HepG2 (cell line): ENCODE results near the gene PLOD3. TPM values are rescaled to one million over a fixed set of nuclear protein-coding genes. Genes with fewer than 3 reads are reported as not detected.

Experiments
- DR1 ChIP-seq: sonication (generic); formaldehyde crosslinking; IDR thresholded peaks from 2 replicates; pipeline ENCODE4 v1.8.0; 2021; ENCODE audit warnings: mild to moderate bottlenecking, missing genetic modification reagents, inconsistent platforms
- HHEX ChIP-seq: IDR thresholded peaks from 2 replicates; pipeline ENCODE4 v1.6.1; 2016; ENCODE audit warnings: control low read depth
- HIVEP1 ChIP-seq: sonication (generic); formaldehyde crosslinking; IDR thresholded peaks from 2 replicates; pipeline ENCODE4 v1.4.0; 2020; ENCODE audit warnings: mild to moderate bottlenecking, missing genetic modification reagents
- HOXD1 ChIP-seq: sonication (generic); formaldehyde crosslinking; IDR thresholded peaks from 2 replicates; pipeline ENCODE4 v1.5.0; 2020; ENCODE audit warnings: missing genetic modification reagents
- SAFB2 ChIP-seq: sonication (generic); formaldehyde crosslinking; IDR thresholded peaks from 2 replicates; pipeline ENCODE4 v1.5.1; 2020; ENCODE audit warnings: missing genetic modification reagents, low read depth, mild to moderate bottlenecking, borderline replicate concordance
- ZKSCAN5 ChIP-seq: sonication (generic); formaldehyde crosslinking; IDR thresholded peaks from 2 replicates; pipeline ENCODE4 v1.5.1; 2020; ENCODE audit warnings: mild to moderate bottlenecking, missing genetic modification reagents
- ZNF235 ChIP-seq: sonication (generic); formaldehyde crosslinking; IDR thresholded peaks from 2 replicates; pipeline ENCODE4 v1.8.1; 2023; ENCODE audit warnings: mild to moderate bottlenecking, missing genetic modification reagents, borderline replicate concordance
- ZNF331 ChIP-seq: sonication (generic); formaldehyde crosslinking; IDR thresholded peaks from 2 replicates; pipeline ENCODE4 v1.4.0; 2020; ENCODE audit warnings: missing genetic modification reagents
- ZNF431 ChIP-seq: sonication (generic); formaldehyde crosslinking; IDR thresholded peaks from 2 replicates; pipeline ENCODE4 v1.9.0; 2022; ENCODE audit warnings: missing genetic modification reagents, low read depth, mild to moderate bottlenecking, borderline replicate concordance
- ZNF564 ChIP-seq: sonication (generic); formaldehyde crosslinking; IDR thresholded peaks from 2 replicates; pipeline ENCODE4 v1.8.1; 2023; ENCODE audit warnings: mild to moderate bottlenecking, missing genetic modification reagents
- ZSCAN25 ChIP-seq: sonication (generic); formaldehyde crosslinking; IDR thresholded peaks from 2 replicates; pipeline ENCODE4 v1.8.0; 2022; ENCODE audit warnings: mild to moderate bottlenecking, missing genetic modification reagents
- polyA plus RNA-seq, 8 experiments: library from polyadenylated mRNA; depleted of rRNA in 3 of 8; stranded (reverse) in 7 of 8; unstranded in 1 of 8; fragments of >200 nt; fragmentation: Illumina TruSeq in 4 of 8; extraction: Trizol in 4 of 8; gene quantifications; 2 replicates each; pipeline versions ENCODE4 v1.2.1 to v1.2.3, GENCODE V29; 2011 to 2016; ENCODE audit warnings: low read depth in 4 of 8, missing spikeins in 1 of 8, mixed read lengths in 1 of 8; ENCODE audit not compliant: insufficient read depth in 1 of 8
- total RNA-seq, 5 experiments: library from RNA; depleted of rRNA; stranded (reverse); fragments of >200 nt; fragmentation: Illumina TruSeq; extraction: Trizol; gene quantifications; 2 replicates each; pipeline ENCODE4 v1.2.3, GENCODE V29; 2016; ENCODE audit warnings: low read depth in 1 of 5
- TF ChIP-seq, protein P1 (sequence below): IDR thresholded peaks from 2 replicates; pipeline ENCODE4 v1.6.1; 2016; ENCODE audit warnings: control low read depth
- TF ChIP-seq, protein P2 (sequence below): sonication (generic); formaldehyde crosslinking; IDR thresholded peaks from 2 replicates; pipeline ENCODE4 v1.4.0; 2020; ENCODE audit warnings: mild to moderate bottlenecking, missing genetic modification reagents
- TF ChIP-seq, protein P3 (sequence below): sonication (generic); formaldehyde crosslinking; IDR thresholded peaks from 2 replicates; pipeline ENCODE4 v1.4.0; 2020; ENCODE audit warnings: missing genetic modification reagents
- TF ChIP-seq, protein P4 (sequence below): sonication (generic); formaldehyde crosslinking; IDR thresholded peaks from 2 replicates; pipeline ENCODE4 v1.8.0; 2022; ENCODE audit warnings: low read depth, missing genetic modification reagents
- TF ChIP-seq, protein P5 (sequence below): sonication (generic); formaldehyde crosslinking; IDR thresholded peaks from 2 replicates; pipeline ENCODE4 v1.8.1; 2023; ENCODE audit warnings: mild to moderate bottlenecking, inconsistent platforms, moderate library complexity, missing genetic modification reagents, borderline replicate concordance
- TF ChIP-seq, protein P6 (sequence below): IDR thresholded peaks from 2 replicates; pipeline ENCODE4 v1.6.1; 2012; ENCODE audit warnings: low read length, improper control_type of control experiment

PLOD3 gene
- total and polyA plus RNA-seq, 2 of the 13 experiments (the other 11 are each of a cell fraction or from before 2014, with no cell fraction given): 65.8 to 67.4 TPM

DNA sequence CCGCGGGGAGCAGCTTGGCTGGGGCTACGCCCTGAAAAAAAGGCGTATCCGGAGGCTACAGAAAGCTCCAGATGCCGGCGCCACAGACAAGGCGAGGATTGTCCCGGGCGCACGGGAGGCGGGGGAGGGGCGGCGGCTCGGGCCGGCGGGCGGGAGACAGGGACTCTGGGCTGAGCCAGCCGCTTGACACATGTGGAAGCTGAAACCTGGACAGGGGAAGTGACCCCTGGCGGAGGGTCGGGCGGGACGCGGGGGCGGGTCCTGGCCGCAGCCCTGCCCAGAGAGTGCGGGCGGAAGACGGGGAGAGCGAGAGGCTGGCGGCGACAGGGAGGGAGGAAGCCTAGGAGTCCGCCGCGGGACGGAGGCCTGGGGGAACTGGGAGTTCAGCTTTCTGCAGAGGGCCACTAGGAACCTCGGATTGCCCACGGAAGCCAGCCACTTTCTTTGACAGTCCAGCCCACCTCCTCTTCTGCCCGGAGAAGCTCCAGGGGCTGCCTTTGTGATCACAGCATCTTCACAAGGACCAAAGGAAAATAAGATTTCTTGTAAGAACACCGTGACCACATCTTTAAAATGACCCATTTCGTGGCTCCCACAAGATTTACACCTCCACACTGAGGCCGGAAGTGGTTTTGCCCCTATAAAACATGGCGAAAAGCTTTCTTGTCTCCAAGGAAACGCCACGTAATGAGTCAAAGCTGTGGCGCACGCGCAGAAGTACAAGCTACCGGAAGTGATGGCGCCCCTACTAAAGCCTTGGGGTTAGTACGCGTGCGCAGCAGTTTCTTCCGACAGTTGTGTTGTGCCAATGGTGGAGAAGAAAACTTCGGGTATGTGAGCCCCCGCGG lies at the start of gene PLOD3, which contains the start of gene ZNHIT1 (continued):
- 0 out of 2 replicates have a peak, but pooled peaks have one; percentile 3 for TF ChIP-seq ZKSCAN5
- 0 out of 2 replicates have a peak, but pooled peaks have one; percentile 36 for TF ChIP-seq ZNF235 (CRISPR knock-in tag)
- TF ChIP-seq, protein P1, sequence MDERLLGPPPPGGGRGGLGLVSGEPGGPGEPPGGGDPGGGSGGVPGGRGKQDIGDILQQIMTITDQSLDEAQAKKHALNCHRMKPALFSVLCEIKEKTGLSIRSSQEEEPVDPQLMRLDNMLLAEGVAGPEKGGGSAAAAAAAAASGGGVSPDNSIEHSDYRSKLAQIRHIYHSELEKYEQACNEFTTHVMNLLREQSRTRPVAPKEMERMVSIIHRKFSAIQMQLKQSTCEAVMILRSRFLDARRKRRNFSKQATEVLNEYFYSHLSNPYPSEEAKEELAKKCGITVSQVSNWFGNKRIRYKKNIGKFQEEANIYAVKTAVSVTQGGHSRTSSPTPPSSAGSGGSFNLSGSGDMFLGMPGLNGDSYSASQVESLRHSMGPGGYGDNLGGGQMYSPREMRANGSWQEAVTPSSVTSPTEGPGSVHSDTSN (CRISPR knock-in tag): no peak
- TF ChIP-seq DR1 (CRISPR knock-in tag): peak; percentile 31; the same call in 1 of the 2 replicates
- TF ChIP-seq HHEX (CRISPR knock-in tag): no peak
- TF ChIP-seq, protein P2, sequence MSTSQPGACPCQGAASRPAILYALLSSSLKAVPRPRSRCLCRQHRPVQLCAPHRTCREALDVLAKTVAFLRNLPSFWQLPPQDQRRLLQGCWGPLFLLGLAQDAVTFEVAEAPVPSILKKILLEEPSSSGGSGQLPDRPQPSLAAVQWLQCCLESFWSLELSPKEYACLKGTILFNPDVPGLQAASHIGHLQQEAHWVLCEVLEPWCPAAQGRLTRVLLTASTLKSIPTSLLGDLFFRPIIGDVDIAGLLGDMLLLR (CRISPR knock-in tag): peak; percentile 75
- peak; percentile 65 for TF ChIP-seq ZNF331
- TF ChIP-seq SAFB2 (CRISPR knock-in tag): peak; percentile 11; the same call in 1 of the 2 replicates
- TF ChIP-seq ZNF564 (CRISPR knock-in tag): no peak; the same call in 1 of the 2 replicates
- TF ChIP-seq, protein P3, sequence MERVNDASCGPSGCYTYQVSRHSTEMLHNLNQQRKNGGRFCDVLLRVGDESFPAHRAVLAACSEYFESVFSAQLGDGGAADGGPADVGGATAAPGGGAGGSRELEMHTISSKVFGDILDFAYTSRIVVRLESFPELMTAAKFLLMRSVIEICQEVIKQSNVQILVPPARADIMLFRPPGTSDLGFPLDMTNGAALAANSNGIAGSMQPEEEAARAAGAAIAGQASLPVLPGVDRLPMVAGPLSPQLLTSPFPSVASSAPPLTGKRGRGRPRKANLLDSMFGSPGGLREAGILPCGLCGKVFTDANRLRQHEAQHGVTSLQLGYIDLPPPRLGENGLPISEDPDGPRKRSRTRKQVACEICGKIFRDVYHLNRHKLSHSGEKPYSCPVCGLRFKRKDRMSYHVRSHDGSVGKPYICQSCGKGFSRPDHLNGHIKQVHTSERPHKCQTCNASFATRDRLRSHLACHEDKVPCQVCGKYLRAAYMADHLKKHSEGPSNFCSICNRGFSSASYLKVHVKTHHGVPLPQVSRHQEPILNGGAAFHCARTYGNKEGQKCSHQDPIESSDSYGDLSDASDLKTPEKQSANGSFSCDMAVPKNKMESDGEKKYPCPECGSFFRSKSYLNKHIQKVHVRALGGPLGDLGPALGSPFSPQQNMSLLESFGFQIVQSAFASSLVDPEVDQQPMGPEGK: peak; percentile 72; the same call in 1 of the 2 replicates
- peak; percentile 72; the same call in 1 of the 2 replicates for TF ChIP-seq HIVEP1 (CRISPR knock-in tag)
- peak; percentile 76; the same call in 1 of the 2 replicates for TF ChIP-seq ZSCAN25 (CRISPR knock-in tag)
- TF ChIP-seq, protein P4, sequence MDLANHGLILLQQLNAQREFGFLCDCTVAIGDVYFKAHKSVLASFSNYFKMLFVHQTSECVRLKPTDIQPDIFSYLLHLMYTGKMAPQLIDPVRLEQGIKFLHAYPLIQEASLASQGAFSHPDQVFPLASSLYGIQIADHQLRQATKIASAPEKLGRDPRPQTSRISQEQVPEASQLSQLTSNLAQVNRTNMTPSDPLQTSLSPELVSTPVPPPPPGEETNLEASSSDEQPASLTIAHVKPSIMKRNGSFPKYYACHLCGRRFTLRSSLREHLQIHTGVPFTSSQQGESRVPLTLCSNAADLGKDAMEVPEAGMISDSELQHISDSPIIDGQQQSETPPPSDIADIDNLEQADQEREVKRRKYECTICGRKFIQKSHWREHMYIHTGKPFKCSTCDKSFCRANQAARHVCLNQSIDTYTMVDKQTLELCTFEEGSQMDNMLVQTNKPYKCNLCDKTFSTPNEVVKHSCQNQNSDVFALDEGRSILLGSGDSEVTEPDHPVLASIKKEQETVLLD (CRISPR knock-in tag): peak; percentile 82
- TF ChIP-seq ZNF431 (CRISPR knock-in tag): 0 out of 2 replicates have a peak, but pooled peaks have one; percentile 58
- TF ChIP-seq, protein P5, sequence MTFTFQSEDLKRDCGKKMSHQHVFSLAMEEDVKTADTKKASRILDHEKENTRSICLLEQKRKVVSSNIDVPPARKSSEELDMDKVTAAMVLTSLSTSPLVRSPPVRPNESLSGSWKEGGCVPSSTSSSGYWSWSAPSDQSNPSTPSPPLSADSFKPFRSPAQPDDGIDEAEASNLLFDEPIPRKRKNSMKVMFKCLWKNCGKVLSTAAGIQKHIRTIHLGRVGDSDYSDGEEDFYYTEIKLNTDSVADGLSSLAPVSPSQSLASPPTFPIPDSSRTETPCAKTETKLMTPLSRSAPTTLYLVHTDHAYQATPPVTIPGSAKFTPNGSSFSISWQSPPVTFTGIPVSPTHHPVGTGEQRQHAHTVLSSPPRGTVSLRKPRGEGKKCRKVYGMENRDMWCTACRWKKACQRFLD: peak; percentile 30; the same call in 1 of the 2 replicates
- TF ChIP-seq HOXD1 (CRISPR knock-in tag): no peak; the same call in 1 of the 2 replicates
- TF ChIP-seq, protein P6, sequence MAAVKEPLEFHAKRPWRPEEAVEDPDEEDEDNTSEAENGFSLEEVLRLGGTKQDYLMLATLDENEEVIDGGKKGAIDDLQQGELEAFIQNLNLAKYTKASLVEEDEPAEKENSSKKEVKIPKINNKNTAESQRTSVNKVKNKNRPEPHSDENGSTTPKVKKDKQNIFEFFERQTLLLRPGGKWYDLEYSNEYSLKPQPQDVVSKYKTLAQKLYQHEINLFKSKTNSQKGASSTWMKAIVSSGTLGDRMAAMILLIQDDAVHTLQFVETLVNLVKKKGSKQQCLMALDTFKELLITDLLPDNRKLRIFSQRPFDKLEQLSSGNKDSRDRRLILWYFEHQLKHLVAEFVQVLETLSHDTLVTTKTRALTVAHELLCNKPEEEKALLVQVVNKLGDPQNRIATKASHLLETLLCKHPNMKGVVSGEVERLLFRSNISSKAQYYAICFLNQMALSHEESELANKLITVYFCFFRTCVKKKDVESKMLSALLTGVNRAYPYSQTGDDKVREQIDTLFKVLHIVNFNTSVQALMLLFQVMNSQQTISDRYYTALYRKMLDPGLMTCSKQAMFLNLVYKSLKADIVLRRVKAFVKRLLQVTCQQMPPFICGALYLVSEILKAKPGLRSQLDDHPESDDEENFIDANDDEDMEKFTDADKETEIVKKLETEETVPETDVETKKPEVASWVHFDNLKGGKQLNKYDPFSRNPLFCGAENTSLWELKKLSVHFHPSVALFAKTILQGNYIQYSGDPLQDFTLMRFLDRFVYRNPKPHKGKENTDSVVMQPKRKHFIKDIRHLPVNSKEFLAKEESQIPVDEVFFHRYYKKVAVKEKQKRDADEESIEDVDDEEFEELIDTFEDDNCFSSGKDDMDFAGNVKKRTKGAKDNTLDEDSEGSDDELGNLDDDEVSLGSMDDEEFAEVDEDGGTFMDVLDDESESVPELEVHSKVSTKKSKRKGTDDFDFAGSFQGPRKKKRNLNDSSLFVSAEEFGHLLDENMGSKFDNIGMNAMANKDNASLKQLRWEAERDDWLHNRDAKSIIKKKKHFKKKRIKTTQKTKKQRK: no peak
